CMK (cell line): ENCODE results near the gene ZIC4.

Experiments
- DNase-seq: peaks from one replicate; pipeline ENCODE4 v3.0.0-alpha.2; 2010; ENCODE audit warnings: low read depth

The ZIC4 gene

DNA sequence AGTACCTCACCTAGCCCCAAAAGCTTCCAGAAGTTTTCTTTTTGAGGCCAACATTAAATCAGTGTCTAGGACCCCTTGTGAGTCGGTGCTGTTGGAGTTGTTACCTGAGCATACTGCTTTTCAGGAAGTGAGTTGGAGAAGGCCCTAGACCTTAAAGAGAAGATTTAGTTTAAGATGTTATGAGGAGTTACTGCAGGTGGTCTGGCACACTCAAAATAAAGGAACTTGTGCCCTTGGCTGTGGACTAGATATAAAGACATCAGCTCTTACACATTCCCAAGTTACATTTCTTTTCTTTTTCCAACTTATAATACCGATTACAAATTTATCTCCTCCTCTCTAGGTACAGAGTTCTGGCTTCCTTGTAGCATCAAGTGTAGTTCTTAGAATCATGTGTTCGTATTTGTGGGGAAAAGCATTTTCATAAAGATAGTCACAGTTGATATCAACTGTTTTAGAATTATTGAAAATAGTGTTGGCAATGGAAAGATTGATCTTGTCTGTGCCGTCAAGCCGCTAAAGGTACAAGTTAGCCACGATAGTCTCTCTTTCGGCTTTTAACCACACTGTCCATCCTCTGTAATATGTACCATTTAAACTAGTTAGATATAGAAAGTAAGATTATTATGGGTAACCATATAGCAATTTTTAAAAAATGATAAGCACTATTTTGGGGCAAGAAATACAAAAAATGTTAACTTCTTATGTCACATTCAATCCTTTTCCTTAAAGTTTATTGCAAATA is 11.4 kb upstream of the ZIC4 start:
- no peak for DNase-seq

DNA sequence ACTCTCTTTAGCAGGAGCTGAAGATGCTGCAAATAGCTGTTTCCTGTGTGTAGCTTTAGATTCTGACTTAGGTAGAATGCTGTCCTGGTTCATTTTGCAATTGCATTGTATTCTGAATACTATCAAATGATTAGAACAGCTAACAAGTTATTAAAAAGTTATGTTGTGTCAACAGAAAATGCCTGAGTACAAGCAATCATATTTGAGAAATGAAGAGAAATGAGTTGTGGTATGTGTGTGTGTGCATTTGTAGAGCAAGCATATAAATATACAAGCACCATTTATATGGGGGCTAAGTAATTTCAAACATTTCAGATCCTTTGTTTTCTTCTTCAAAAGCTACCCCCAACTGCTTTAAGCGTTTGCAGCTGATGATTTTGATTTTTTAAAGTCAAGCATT is 10.6 kb upstream of the ZIC4 start:
- no peak for DNase-seq

DNA sequence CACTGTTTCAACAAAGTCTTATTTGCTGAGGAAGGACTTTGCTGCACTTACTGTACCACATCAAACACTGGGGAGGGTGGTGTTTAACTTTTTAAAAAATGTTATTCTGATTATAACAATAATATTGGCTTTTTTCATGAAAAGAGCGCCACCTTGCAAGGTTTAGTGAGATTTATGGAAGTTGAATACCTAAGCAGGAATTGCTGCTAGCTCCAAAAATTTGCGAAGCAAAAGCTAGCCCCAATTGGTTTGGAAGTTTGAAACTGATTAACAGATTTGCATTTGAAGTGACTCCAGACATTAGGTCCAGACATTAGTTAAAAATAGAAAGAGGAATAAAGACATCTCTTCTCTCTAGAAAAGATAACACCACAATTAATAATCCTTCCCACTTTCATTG is 9.5 kb upstream of the ZIC4 start:
- DNase-seq: no peak

DNA sequence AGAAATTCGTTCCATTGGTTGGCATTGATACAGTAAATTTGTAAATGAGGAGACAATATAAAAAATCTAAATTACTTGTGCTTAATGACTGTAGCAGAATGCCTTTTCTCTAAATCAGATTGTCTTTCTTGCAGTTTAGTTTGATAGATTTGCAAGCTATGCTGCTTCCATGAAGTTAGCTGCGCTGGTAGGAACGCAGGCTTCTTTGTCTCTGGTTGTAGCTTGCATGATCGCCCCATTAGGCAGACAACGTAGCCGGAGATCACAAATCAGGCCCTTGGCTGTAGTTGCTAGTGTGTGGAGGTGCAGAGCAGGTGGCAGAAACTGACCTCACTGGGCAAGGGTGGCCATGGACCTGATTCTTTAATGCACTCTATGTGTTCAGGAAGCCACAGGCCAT is 8.9 kb upstream of the ZIC4 start:
- no peak for DNase-seq

DNA sequence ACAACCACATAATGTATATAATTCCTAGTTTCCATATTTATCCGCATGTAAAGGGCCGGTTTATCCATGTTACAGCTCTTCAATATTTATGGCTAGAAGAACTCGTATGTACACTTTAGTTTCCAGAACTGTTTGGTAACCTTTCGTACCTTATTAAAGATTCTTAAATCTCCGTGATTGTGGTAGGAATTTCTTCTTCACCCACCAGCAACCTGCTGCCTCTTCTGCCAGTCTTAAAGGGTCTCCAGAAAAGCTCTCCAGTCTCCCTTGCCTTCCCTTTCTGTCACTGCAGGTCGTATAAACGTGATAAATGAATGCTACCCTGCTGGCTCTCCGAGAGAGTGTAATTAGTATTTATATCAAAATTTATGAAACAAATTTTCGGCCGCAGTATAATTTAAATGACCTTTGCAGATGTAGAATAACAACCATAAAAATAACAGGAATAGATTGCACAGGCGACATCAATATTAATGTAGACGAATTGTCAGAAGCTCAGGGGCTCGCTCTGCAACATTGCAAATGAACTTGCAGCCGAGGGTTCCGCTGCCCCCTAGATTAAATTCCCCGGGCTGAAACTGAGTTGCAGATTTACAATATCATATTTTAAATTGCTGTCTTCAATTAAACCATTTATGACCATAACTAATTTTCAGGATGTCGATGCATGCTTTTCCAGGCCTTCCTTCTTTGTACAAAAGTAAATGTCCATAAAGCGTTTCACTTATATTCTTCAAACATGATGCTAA is 8.2 kb upstream of the ZIC4 start:
- DNase-seq: no peak

DNA sequence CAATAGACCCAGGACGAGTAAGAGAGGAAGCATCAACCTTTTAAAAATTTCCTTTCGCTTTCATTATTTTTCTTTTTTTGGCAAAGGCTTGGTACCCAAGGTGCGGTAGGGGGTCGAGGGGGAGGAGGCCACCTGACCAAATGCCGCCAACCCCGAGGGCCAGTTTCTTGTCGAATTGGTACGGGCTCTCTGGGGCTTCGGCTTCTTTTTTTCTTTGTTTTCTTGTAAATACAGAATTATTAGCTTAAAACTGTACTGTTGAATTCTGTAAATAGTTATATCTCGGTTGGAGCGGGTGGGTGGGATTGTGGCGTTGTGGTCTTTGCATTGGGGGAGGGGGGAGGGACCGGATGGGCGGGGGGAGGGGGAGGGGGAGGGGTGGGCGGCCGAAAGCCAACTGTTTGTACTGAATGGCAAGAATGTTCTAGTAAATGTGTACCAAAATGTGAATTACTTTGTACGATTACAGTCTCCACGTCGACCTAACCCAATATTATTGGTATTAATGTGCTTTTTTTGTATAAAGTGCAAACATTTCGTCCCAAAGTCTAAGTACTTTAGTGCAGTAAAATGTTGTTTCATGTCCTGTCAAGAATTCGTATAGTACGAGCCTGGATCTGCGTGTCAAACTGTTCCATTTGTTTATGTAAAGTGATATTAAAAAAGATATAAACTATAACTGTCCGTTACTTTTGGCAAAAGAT is 7.5 kb upstream of the ZIC4 start:
- no peak for DNase-seq

DNA sequence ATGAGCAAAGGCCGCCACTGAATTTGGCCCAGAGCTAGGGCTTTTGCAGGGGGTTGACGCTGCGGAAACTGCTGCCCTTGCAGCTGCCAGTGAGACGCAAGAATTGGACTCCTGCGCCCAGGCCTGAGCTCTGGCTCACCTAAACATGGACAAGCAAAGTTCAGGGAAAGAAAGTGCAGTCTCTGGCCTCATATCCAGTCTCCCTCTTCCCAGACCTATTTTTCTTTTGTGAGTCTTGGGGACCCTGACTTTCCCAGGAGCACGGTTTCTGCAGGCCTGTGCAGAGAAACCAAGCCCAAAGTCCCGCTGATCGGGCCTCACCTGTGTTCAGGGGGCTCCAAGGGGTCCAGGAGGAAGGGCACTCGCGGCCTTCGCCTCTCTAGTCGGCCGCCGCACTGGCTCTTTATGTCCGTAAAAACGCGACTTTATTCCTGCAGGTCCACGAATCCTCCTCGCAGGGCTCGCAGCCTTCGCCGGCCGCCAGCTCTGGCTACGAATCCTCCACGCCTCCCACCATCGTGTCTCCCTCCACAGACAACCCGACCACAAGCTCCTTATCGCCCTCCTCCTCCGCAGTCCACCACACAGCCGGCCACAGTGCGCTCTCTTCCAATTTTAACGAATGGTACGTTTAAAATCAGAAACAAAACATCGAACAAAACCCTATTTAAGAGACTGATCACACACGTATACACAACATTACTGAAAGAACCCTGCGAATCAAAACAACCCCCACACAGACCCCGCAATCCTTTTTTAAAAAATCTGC is 6.8 kb upstream of the ZIC4 start:
- DNase-seq: no peak

DNA sequence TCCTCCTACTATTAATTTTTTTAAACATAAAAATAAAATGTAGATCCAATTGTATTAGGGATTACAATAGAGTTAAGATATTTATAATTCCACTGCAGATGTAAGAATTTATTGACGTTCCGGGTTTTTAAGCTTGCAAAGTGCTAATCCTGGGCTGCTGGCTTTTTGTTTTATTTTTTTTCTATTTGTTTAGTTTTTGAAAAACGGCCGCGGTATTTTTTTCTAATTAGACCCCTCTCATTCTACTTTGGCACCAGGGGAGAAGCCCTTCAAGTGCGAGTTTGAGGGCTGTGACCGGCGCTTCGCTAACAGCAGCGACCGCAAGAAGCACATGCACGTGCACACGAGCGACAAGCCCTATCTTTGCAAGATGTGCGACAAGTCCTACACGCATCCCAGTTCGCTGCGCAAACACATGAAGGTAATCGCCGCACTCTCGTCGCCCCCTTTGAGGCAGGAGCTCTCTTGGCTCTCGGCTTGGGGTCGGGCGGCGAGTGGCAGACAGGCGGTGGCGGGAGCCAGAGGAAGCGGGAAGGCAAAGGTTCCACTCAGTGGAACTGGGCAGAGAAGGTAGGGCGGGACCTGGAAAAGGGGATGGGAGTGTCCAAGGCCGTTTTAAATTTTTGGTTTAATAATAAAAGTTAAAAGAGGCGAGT is 6.0 kb upstream of the ZIC4 start:
- no peak for DNase-seq

DNA sequence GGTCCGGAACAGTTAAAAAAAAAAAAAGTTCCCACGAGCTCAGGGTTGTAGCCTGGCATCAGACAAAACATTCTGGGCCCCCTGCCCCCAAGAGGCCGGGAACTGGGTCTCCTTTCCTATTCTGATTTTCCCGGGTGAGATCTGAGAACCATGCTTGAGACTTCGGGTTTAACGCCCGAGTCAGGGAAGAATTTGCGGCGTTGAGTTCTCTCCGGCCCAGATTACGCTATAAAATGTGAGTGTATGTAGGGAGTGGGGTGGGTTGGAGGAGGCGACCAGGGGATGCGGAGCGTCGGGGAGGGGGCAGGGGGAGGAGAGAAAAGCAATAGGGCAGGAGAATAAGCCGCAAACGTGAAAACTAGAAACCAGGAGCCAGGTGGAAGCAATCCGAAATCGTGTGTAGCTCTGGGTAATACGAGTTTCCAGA is 5.5 kb upstream of the ZIC4 start:
- DNase-seq: no peak

DNA sequence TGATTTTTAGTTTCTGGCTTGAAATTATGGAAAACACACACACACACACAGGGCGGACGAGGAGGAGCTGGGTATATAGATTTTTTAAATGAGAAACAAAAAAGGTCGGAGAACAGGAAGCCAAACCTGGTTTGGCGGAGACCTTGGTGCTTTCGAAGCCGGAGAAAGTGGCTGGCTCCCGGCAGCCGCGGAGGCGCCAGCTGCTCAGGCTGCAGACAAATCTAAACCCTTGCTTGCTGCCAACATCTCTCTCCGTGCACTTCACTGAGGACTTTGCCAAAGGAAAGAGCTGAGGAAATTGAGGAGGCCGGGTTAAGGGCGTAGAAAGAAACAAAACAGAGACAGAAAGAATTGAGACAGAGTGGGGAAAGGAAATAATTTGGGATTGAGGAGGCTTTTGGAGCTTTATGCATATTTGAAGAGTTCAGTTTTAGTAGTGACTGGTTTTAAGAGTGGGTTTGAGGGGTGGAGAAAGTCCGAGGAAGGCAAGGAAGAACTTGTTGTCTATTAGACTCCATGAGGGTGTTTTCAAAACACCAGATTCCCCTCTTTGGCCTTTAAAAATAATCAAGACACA is 5.0 kb upstream of the ZIC4 start:
- DNase-seq: no peak

DNA sequence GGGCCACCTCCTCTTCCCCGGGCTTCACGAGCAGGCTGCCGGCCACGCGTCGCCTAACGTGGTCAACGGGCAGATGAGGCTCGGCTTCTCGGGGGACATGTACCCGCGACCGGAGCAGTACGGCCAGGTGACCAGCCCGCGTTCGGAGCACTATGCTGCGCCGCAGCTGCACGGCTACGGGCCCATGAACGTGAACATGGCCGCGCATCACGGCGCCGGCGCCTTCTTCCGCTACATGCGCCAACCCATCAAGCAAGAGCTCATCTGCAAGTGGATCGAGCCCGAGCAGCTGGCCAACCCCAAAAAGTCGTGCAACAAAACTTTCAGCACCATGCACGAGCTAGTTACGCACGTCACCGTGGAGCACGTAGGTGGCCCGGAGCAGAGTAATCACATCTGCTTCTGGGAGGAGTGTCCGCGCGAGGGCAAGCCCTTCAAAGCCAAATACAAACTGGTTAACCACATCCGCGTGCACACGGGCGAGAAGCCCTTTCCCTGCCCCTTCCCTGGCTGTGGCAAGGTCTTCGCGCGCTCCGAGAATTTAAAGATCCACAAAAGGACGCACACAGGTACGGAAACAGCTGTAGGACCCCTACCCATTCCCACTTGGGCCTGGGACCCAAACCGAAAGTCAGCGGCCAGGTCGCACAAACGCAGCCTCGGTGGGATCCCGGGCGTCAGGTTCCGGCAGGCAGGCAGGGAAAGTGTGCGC is 4.3 kb upstream of the ZIC4 start:
- no peak for DNase-seq

DNA sequence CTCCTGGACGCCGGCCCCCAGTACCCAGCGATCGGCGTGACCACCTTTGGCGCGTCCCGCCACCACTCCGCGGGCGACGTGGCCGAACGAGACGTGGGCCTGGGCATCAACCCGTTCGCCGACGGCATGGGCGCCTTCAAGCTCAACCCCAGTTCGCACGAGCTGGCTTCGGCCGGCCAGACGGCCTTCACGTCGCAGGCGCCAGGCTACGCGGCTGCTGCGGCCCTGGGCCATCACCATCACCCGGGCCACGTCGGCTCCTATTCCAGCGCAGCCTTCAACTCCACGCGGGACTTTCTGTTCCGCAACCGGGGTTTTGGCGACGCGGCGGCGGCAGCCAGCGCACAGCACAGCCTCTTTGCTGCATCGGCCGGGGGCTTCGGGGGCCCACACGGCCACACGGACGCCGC is 3.8 kb upstream of the ZIC4 start:
- DNase-seq: no peak

DNA sequence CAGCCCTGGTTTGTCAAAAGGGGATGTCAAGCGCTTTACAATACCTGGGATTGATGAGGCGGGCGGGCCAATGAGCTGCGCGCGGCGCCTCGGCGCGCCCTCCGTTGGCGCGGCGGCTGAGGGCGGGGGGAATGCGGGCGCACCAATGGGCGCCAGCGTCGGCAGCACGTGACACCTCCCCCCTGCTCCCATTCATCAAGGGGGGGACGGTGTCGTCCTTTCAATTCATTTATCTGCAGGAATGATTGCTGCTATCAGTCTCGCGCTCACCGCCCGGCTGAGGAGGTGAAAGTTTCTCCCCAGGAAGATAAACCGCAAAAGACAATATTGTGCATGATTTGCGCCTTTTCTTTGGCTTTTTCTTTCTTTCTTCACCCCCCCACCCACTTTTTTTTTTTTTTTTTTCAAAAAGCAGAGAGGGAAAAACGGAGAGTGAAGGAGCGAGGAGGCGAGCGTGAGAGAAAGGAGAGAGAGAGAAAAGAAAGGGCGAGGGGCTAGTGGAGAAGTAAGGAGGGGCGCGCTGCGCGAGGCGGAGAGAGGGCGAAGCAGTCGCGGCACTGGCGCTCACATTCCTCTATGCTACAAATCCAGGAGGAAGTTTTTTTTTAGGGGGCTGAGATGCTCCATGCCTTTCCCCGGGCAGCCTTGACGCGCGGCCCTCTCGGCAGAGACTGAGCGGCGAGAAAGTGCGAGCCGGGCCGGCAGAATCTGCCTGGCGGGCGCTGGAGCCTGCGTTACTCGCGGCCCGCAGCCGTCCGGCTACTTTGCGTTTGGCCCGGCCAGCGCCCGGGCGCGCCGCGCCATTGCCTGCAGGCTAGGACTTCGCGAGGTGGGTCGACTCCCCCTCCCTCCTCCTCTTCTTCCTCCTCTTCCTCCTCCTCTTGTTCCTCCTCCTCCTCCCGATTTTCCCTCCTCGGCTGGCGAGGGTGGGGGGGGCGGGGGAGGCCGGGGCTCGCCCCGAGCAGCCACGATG is 3.1 kb upstream of the ZIC4 start, which contains the start of gene ZIC1:
ZIC1 (plus strand) TSS at position 223 of the 973 bp plus-strand sequence; CDS start at position 971, 748 bp downstream.
- no peak for DNase-seq

DNA sequence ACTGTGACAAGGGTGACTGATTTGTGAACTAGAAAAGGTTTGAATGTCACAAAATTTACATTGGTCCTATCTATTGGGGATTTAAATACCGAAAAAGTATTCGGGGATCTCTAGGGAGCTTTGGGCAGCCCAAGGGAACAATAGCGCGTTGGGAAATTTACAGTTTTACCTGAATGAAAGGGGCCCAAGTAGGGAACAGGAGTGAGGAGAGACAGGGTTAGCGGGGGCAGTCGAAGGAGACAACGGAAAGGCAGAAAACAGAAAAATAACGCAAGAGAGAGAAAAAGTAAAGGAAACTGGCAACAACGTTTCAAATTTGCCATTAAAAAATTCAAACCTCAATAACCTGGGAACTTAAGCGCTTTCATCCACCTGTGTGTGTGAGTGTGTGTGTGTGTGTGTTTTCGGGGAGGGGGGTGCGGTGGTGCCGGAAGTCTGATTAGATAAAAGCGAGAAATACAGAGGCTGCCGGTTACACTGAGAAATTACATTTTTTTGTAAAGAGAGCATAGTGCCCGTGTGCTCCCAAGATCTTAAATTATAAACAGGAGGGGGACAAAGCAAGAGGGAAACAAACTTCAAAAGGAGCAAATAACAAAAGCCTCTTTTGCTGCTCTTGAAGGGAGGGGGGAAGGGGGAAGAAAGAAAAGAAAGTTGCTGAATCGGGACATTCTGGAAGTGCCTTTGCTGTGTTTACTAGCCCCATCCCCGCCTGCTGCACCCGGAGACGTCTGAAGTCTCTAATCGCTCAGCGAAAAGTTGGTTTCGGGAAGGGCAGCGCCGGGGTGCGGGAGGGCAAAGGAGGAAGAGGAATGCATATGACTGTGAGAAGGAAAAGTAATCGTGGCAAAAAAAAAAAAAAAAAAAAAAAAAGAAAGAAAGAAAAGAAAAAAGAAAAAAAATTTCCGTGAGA is 2.1 kb upstream of the ZIC4 start:
- DNase-seq: no peak

DNA sequence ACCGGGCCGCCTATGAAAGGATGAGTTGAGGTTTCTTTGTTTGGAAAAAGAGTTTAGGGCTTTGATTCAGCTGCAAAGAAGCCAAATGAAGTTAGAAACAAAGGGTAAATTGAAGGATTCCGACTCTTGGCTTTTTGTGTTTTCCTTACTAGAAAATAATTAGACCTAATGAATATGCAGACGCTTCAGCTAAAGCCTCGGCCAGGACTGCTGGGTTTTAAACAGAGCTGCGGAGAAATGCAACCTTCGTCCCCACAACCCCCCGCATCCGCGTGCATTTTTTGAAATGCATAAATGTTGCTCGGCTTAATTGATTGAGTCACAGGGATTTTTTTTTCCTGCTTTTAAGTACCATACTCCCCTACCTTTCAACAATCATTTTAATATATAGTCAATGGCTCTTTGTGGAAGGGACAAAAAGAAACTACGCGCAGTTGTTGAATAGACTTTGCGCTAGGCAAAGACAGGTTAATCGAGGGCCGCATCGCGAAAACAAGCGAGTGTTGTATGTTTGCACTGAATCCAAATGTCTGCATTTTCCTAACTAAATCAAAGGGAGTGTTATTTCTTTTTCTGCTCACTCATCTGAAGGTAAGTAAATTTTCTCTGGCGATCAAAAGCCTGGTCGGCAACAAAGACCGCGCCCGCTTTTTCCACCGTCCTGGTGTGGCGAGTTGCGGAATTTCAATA is 1.3 kb upstream of the ZIC4 start:
- no peak for DNase-seq

DNA sequence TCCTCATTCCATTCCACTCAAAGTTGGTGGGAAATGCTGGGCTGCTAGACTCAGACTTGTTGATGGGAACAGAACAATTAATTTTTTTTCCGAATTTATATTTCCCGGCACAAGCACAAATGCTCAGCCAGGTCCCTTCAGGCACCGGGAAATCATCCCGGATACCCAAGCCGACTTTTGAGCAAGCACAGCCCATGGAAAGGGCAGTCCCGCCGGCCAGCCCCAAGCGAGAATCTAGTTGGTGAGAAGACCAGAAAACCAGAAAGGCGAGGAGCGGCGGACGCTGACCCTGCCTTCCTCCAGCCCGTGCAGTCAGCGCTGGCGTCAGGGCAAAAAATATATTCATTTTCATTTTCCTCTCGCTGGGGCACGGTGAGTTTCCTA is 763 bp upstream of the ZIC4 start:
- DNase-seq: no peak

DNA sequence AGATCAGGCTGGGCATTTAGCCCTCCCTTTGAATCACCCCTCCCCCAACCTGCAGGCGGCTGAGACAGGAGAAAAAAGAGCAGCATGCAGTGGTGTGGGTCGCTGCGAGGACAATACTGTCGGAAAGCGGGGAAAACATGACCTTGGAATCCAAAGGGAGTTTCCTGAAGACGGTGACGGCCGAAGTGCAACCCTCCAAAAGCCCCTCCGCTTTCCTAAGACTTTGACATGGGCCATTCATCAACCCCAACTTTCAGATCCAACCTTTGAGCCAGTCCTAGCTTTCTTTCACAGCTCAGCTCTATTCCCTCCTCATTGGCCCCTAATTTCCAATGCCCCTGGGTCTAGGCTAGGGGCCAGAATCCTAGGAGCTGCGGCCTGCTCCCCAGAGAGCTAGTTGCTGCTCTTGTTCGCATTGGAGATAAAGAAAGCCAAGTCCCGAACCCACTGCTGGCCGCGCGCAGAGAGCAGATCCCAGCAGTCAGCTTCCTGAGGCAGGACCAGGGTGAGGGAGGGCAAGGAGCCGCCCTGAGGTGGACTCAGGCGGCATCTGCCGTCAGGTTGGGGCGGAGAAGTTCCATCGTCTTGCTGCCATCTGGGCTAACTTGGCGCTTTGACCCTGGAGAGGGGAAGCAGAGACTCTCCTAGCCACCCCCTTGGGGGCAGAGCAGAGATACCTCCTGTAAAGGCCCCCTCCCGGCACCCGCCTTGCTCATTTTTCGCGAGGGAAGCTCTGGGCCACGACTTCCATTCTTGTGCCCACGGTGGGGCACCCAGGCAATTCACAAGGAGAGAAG is 914 bp downstream of the ZIC4 start:
- DNase-seq: no peak
